ENCODE results near the gene TEC. TPM values are rescaled to one million over a fixed set of nuclear protein-coding genes. Genes with fewer than 3 reads are reported as not detected.

Gene TEC
- total and polyA plus RNA-seq, 9 of the 15 experiments (the other 6 are each of a cell fraction or from before 2014, with no cell fraction given) = 5.3 to 14.7 (median 8.8) TPM

GRCh38 chr4:48247142-48247877, 22.3 kb downstream of the TEC start (continued):
- TF ChIP-seq, protein P1, sequence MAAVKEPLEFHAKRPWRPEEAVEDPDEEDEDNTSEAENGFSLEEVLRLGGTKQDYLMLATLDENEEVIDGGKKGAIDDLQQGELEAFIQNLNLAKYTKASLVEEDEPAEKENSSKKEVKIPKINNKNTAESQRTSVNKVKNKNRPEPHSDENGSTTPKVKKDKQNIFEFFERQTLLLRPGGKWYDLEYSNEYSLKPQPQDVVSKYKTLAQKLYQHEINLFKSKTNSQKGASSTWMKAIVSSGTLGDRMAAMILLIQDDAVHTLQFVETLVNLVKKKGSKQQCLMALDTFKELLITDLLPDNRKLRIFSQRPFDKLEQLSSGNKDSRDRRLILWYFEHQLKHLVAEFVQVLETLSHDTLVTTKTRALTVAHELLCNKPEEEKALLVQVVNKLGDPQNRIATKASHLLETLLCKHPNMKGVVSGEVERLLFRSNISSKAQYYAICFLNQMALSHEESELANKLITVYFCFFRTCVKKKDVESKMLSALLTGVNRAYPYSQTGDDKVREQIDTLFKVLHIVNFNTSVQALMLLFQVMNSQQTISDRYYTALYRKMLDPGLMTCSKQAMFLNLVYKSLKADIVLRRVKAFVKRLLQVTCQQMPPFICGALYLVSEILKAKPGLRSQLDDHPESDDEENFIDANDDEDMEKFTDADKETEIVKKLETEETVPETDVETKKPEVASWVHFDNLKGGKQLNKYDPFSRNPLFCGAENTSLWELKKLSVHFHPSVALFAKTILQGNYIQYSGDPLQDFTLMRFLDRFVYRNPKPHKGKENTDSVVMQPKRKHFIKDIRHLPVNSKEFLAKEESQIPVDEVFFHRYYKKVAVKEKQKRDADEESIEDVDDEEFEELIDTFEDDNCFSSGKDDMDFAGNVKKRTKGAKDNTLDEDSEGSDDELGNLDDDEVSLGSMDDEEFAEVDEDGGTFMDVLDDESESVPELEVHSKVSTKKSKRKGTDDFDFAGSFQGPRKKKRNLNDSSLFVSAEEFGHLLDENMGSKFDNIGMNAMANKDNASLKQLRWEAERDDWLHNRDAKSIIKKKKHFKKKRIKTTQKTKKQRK (IDR thresholded peaks at IDR 0.05; ENCODE audit: borderline replicate concordance, low read depth, low read length) = no peak
- TF ChIP-seq ZNF174 (CRISPR knock-in tag; IDR thresholded peaks at IDR 0.05) (no peak), BCL6 (CRISPR knock-in tag; IDR thresholded peaks at IDR 0.05) (no peak), ZHX1 (conservative IDR thresholded peaks at IDR 0.05; ENCODE audit: low read length) (no peak), KLF10 (CRISPR knock-in tag; IDR thresholded peaks at IDR 0.05) (no peak), ZZZ3 (IDR thresholded peaks at IDR 0.05) (no peak), ZNF77 (CRISPR knock-in tag; IDR thresholded peaks at IDR 0.05) (no peak), TAF1 (IDR thresholded peaks at IDR 0.05; ENCODE audit: control insufficient read depth, extremely low read depth, insufficient read depth, low read length, severe bottlenecking) (no peak), CHAMP1 (IDR thresholded peaks at IDR 0.05) (0 out of 2 replicates have a peak, but pooled peaks have one; percentile 21), CLOCK (CRISPR knock-in tag; IDR thresholded peaks at IDR 0.05; ENCODE audit: borderline replicate concordance) (no peak), ERF (CRISPR knock-in tag; IDR thresholded peaks at IDR 0.05) (no peak), NFIC (IDR thresholded peaks at IDR 0.05) (peak; percentile 21; the same call in 1 of the 2 replicates), ZNF707 (CRISPR knock-in tag; conservative IDR thresholded peaks at IDR 0.05) (no peak), GTF2B (IDR thresholded peaks at IDR 0.05; ENCODE audit: extremely low read depth, insufficient read length) (no peak), ZNF431 (CRISPR knock-in tag; IDR thresholded peaks at IDR 0.05) (no peak), TAF7 (tag; IDR thresholded peaks at IDR 0.05) (no peak)

All from K562 (cell line).